Activated CD4-positive, alpha-beta T cell treated with anti-CD3 and anti-CD28 coated beads, Interleukin-2, amount 50 U/mL, for 24 hours (primary cell): ENCODE results near the gene KIF5C.
"Not testable (repeated sequence)": the region's sequence is repeated elsewhere in the genome, so short reads cannot be mapped to it uniquely, and the experiment has no call there.

Experiments used
- DNase-seq, 2 donors: peaks; one replicate each; pipeline ENCODE4 v3.0.0-alpha.2; 2020; ENCODE audit warnings: low read depth in 1 of 2, low spot score in 1 of 2

KIF5C gene

DNA sequence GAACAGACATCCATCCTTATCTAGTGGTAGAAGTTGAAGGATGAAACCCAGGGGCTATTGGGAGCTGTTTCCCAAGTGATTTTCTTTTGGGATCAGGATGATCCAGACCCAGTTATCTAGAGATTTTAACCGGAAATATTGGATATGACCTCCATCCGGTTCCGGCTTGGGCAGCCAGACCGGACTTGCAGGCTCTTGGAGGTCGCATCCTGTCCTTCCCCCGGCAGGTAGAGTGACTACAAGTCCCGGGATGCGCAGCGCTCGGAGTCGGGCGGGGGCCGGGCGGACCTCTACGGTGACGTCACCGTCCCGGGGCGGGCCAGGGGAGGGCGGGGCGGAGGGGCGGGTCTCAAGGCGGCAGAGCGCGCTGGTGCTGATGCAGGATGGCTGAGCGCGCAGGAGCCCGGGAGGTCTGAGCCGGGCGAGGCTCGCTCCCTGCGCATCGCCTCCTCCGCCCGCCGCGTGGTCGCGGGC, at the start of gene KIF5C:
Gene KIF5C (plus strand): TSS at position 360 of the 474 bp plus-strand sequence. CDS start 391 bp downstream, outside the sequence.
- peak; percentile 83 to 88 for DNase-seq

DNA sequence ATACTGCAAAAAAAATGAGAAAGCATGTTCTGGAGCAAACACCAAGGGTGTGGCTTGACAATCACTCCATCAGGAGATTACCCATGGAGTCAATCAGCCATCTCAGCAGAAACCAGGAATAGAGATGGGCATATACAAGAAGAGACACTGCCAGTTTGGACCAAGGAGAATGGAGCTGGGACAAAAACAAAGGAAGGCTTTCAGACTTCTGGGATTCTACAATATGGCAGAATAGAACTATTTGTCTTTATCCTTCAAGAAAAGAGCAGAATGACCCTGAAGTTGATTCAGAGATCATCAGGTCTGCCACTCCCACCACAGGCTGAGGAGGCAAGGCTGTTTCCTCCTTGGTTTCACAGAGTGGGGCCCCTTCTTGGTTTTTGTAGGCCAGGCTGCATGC, 48.2 kb upstream of the KIF5C start:
- DNase-seq: no peak

DNA sequence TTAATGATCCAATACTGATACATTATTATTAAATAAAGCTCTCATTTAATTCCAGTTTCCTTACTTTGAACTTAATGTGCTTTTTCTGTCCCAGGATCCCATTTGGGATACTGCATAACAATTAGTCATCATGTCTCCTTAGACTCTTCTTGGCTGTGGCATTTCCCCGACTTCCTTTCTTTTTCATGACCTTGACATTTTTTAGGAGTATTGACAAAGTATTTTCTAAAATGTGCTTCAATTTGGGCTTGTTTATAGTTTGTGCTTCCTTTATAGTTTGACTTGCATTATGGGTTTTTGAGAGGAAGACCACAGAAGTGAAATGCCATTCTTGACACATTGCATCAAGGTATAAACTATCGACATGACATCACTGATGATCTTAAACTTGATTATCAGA, 46.1 kb upstream of the KIF5C start:
- no peak for DNase-seq

DNA sequence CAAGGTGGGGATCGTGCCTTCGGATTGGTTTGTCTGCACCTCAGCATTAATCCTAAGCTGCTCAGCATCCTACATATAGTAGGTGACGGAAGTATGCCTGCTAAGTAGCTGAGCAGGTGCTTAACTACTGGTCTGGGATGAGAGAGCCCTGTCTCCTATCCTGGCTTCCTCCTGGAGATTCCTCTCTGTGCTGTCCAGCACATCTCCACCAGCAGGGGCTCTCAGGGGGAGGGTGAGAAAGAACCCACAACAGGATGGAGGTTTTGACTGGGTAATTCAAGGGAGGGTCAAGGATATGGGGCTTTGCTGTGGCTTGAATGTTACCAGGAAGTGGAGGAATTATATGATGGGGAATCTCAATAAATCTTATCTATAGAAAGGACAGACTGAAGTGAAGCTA, 45.4 kb upstream of the KIF5C start:
- no peak for DNase-seq

DNA sequence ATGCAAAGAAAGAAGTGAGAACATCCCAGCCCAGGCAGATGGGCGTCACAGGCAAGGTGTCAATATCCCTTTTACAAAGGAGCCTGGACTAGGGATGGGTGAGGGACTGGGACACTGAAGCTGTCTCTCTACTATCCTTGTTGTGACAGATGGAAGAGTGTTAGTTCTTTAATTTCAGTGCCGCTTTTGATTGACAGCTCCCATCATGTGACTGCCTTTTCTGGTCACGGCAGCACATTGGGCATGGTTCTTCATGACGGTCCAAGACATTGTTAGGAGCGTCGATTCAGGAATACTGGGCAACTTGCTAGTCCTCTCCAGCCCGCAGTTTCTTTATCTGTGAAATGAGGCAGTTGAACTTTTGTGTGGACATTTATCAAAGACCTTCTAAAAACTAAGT, 42.4 kb upstream of the KIF5C start:
- DNase-seq: no peak

DNA sequence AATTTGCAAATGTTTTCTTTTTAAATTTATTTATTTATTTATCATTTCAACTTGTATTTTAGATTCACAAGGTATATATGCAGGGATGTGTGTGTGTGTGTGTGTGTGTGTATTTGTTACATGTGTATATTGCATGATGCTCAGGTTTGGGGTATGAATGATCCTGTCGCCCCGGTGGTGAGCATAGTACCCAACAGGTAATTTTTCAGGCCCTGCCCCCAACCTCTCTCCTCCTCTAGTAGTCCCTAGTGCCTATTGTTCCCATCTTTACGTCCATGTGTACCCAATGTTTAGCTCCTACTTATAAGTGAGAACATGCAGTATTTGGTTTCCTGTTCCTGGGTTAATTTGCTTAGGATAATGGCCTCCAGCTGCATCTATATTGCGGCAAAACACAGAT, 33.0 kb upstream of the KIF5C start:
- no peak for DNase-seq

DNA sequence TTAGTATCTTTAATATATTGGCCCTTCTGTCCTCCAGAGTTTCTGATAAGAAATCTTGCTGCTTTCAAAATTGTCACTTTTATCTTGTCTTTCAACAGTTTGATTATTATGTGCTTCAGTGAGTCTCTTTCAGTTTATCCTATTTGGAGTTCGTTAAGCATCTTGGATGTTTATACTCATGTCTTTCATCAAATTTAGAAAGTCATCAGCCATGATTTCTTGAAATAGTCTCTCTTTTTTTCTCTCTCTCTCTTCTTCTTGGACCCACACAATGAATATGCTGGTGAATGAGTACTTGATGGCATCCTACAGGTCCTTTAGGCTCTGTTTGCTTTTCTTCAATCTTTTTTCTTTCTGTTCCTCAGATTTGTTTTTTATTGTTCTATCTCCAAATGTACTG, 26.9 kb upstream of the KIF5C start:
- DNase-seq: no peak

DNA sequence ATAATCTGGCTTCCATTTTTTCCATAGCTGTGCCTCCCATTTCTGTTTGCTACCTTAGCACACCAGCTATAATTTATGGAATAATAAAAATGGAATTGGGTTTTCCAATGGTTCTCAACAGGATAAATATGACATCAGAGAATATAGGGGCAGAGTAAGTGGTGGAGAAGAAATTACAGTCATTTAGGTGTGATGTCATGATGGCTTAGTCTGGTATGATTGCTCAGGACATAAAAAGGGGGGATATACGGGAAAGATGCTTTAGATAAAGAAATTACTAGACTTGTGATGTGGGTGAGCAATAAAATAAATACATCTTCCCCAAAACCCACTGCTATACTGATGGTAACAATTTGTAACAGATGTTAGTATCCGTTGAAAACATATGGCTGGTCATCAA, 21.6 kb upstream of the KIF5C start:
- no peak for DNase-seq

DNA sequence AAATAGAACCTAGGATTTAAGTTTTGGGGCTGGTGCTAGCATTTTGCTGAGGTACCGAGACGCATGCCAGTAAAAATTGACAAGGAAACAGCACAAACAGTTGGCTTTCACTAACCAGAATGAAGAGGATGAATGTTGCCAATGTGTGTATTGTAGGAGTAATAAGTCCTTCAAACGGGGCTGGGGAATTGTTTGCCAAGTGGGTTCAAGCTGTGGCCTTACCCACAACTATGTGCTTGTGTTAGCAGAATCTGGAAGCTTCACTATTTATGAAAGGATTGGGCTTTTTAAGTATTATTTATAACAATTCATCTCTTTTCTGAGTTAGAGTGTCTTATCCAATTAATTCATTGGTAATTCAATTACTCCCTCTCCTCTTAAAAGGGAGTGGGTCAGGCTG, 15.0 kb upstream of the KIF5C start:
- no peak for DNase-seq

DNA sequence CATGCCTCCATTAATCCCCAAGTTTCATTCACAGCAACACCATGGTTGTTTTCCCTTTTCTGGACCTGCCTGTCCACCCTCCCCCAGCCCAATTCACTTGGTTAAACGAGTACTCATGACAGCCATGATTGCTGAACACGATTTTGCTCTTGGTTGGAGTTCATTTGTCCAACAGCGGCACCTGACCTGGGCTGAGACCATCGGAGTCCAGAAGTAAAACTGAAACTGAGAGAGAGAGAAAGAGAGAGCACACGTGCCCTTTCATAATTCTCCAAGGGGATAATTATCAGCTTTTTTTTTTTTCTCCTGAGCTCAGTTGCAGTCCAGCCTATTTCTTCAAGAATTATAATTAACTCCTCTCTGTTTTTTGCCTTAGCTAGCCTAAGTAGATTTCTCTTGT, 13.7 kb upstream of the KIF5C start:
- DNase-seq: no peak

DNA sequence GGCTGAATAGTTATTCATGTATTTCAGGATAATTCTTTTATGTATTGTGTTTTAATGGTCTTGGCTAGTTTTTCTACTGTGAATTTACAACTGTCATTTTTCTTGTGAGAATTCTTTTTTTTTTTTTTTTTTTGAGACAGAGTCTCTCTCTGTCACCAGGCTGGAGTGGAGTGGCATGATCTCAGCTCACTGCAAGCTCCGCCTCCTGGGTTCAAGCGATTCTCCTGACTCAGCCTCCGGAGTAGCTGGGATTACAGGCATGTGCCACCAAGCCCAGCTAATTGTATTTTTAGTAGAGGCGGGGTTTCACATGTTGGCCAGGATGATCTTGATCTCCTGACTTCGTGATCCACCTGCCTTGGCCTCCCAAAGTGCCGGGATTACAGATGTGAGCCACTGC, 12.5 kb upstream of the KIF5C start:
- DNase-seq: not testable (repeated sequence)

DNA sequence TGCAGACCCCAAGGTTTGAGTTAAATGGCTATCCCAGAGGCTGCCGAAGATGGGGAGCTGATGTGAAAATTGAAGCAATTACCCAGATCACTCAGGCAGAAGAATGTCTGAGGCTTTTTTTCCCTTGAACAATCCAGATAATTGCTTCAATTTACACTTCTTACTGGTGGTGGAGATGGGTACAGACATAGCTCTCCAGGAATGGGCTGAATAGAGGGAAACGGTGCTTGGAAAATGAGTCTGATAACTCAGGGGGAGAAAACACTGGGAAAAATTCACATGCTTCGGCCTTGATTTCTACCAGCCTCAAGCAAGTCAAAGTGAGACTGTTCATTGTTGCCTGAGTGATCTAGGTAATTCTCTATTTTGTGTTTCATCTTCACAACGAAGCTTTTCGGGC, 9.5 kb upstream of the KIF5C start:
- DNase-seq: no peak

DNA sequence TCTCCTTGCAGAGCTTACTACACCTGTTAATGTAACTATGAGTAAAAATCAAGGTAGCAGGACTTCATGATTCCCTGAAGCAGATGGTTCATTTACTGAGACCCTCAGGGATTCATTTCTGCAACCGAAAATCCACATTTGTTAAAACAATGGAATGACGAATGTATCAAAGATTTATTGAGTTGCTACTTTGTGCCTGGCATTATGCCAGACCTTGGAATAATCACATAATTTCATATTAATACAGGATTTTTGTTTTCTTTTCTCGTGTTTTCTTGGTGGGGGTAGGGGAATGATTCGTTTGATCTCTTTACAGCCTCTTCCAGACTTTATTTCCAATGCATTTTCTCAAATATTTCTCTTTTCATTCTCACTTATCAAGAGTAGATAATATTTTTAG, 8.9 kb upstream of the KIF5C start:
- no peak for DNase-seq

DNA sequence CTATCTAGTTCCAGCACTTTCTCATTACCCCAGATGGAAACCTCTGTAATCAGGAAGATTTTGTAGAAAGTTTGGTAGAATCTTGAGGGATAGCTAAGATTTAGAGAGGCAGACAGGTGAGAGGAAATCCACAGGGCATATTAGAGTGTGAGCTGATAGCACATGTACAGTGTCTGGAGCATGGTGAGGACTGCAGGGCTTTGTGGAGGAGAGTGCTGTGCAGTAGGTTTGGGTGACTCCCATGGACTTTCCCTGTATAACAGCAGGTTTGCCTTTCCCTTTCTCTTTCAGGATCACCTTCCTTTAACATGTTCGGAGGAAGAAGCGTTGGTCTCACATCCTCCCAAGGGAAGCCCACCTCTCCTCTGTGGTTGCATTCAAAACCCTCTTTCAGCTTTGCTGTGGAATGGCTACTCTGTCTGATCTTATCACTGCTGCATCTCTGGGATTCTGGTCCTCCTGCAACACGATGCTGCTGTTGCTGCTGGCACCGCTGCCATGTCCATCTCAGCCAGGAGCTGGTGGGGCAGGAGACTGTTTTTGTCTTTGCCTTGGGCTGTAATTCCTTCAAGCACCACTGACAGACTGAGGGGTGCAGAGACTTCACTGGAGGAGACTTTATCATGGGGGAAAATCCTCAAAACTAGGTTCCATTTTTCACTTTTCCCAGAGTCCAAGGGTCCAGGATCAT, 7.8 kb upstream of the KIF5C start:
- no peak for DNase-seq

DNA sequence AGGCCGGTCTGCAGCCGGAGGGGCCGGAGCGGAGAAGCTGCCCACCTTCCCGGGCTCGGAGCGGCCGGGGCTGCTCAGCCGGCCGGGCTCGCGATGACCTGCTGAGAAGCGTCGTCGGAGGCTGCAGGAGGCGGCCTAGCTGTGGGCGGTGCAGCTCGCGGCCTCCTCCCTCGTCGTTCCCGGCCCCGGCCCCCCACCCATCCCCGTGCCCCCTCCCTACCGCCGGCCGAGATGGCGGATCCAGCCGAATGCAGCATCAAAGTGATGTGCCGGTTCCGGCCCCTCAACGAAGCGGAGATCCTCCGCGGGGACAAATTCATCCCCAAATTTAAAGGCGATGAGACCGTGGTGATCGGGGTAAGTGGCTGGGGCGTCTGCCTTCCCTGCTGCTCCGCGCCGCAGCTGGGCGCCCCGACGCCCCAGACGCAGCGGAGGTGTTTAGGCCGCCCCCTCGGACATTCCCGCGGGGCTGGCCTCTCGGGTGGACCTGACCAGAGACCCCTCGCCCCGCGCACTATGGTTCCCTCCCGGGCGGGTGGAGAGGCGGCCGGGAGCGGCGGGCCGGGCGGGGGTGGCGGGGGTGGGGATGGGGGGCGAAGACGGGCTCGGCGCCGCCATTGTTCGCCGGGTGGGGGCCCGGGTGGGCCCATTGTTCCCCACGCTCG, 492 bp downstream of the KIF5C start:
- no peak for DNase-seq

DNA sequence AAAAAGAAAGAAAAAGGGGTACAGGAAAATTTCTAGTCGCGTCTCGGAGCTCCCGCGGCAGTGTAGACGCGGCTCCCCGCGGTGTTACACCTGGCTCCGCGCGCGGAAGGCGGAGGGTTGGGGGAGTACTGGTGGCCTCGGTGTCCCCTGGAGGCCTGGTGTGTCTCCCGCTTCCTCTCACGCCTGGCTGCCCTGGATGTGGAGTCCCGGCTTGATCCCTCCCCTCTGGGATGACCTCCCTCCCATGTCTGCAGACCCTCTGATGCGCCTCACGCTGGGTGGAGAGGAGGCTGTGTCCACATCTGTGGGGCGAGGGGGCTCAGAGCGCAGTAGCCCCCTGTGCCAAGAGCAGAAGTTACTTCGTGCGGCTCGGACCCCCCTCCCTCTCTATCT, 1.2 kb downstream of the KIF5C start:
- DNase-seq: no peak

DNA sequence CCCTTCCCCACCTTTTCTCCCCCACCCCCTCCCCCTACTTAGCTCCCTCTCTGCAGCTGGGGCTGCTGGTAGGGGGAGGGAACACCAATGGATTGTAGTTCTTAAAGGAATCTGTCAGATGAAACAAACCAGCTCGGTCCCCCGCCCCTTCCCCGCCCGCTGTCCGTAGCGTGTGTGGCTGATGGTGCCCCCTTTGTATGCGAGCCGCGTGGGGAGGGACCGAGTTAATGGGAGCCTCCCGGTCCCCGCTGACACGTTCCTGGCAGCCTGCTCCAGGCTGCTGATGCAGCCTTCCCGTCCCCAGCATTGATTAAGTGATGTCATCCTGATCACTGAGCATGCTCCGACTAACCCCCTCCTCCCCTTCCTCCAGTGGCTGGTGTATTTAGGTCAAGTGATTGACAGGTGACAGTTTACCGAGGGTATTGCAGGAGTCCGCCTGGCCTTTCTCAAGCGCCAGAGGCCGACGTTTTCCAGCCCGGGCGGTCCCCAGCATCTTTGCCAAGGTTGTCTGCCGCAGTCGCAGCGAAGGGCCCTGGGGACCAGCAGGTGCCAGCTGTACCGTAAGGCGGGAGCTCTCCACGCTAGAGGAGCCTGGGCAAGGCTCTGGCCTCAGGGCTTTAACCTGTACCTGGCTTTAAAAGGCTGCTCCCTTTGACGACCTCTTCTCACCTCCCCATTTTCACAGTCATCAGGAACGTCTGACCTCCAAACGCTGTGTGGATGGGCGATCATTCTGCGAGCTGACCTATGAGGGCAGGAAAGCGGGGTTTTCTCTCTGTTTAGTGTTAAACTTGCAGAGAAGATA, 1.8 kb downstream of the KIF5C start:
- DNase-seq: peak in 1 of 2 donors; percentile 24

DNA sequence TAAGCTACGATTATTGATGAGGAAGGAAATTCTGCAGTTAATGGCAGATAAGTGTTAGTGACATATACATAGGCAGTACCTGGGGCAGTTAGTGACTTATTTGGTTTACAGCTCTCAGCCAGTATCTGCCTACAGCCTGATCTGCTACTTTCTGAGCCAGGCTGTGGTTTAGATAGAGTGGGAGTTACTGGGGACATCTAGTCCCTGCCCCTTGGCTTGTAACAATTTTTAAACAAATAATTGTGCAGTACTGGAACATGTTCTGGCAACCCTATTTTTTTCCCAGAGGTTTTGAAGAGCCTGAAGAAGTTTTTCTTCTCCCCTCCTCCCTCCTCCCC, 2.3 kb downstream of the KIF5C start:
- DNase-seq: no peak

DNA sequence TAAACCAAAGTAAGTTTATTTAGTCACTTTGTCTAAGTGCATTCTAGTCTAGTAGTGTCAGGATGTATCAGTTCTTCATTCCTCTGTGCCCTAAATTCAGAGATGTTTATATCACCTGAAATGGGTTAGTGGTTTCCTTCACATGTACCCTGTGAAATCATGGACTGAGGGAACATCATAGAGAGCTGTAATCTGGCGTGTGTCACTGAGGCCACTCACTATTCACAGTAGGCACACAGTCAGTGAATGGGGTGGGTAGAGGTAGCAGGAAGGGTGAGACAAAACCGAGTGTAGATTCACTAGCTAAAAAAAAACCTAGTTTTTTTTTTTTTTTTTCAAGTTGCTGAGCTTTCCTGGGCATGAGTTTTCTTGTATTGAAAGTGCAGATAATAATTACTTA, 5.6 kb downstream of the KIF5C start:
- no peak for DNase-seq

DNA sequence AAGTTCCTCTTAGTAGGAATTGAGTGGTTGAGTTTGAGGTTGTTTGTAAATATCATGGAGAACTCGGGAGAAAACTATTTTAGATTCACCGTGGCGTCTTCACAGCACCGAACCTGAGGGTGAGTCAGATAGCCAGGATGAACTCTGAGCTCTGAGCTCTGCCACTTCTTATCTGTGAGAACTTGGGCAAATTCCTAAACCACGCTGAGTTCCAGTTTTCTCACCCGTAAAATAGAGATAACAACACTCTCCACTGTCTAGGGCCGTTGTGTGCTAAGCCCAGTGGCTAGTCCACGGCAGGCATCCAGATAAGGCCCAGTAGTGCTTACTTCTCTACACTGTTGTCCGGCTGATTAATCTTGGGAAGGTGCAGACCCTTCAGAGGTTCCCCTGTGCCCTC, 7.0 kb downstream of the KIF5C start:
- DNase-seq: no peak

DNA sequence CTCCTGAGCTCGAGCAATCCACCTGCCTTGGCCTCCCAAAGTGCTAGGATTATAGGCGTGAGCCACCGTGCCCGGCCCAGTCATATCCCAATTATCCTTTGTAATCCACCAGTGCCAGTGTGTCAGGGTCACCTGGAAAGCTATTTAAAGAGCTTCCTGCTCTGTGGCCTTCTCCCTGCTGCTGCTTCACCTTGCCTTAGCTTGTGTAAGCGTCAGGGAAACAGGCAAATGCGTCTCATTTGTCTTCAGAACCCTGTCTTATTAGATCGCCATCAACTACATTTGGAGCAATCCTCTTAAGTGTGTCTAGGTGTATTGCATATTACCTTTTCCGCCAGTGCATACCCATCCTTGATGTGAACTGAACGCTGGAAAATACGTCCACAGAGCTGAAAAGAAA, 10.2 kb downstream of the KIF5C start:
- no peak for DNase-seq

DNA sequence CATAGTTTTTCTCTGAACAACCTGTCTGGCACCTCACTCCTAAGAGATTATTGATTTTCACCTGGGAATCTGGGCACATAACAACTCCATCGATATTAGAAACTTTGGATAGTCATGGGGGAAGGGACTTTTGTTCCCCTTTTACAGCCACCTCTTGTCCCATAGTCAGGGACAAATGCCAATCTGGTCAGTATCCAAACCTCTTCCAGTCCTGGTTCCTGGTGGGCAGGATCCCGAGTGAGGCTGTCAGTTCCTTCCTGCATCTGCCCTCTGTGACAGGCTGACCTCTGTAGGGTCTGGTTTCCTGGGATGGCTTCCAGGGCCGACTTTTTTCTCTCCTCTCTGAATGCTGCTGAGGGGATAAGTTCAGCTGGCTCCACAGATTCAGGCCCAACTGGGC, 11.0 kb downstream of the KIF5C start:
- DNase-seq: no peak
